Right ventricle myocardium inferior (tissue), 1 donor: ENCODE measurements around the gene NEB. TPM values are rescaled to one million over a fixed set of nuclear protein-coding genes. Genes with fewer than 3 reads are reported as not detected.
A peak's percentile ranks its signal among the peaks of the same experiment; 100 is the strongest.
"Not testable (repeated sequence)": the region's sequence is repeated elsewhere in the genome, so short reads cannot be mapped to it uniquely, and the experiment has no call there.

Experiments used
- ATAC-seq: fragments of 200-7000 bp; cut with Tn5 transposase; one replicate; pipeline ENCODE4 v1.9.1; 2020; ENCODE audit warnings: mild to moderate bottlenecking, moderate library complexity
- DNase-seq: peaks from one replicate; pipeline ENCODE4 v3.0.0; 2021; ENCODE audit errors: missing footprints
- intact Hi-C: fragments of 100-400 bp; cut with DNase I; formaldehyde crosslinking; loops from one replicate; pipeline ENCODE4 v1.11.0; 2022
- total RNA-seq: library from RNA; stranded (reverse); fragmentation: NEBNext Ultra II Directional; extraction: Animal tissue kit (Norgen Biotek cat#: 25700); gene quantifications from one replicate; pipeline ENCODE4 v1.2.1, GENCODE V29; 2021
- donor health status: DM: no; HTN: yes; CAD: no; lungs with severe emphysema.

Gene NEB
- total RNA-seq, 1 donor from 2014 or later, result 0.87 TPM

- intact Hi-C loops, DNase-seq, ATAC-seq: not testable (repeated sequence)
Measured at GRCh38 chr2:151602402-151602801, 131.9 kb downstream of the NEB start.

DNA sequence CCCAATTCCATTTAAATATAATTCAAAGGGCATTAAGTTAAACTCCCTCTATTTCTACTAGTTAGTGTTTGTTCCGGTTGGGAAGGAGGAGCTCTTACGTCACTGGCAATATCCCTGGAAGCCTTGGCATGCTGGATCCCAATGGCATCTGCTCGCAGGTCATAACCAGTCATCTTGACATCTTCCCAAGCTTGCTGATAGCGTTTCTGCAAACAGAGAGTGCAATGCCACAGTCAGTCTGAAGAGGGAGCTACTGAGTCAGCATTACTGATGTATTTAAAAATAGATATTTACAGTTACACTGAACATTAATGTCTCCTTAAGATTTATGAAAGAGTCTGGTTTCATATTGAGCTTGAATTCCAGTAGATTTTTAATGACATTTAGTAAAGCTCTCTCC is 132.5 kb downstream of the NEB start:
- DNase-seq, intact Hi-C loops, ATAC-seq: not testable (repeated sequence)

DNA sequence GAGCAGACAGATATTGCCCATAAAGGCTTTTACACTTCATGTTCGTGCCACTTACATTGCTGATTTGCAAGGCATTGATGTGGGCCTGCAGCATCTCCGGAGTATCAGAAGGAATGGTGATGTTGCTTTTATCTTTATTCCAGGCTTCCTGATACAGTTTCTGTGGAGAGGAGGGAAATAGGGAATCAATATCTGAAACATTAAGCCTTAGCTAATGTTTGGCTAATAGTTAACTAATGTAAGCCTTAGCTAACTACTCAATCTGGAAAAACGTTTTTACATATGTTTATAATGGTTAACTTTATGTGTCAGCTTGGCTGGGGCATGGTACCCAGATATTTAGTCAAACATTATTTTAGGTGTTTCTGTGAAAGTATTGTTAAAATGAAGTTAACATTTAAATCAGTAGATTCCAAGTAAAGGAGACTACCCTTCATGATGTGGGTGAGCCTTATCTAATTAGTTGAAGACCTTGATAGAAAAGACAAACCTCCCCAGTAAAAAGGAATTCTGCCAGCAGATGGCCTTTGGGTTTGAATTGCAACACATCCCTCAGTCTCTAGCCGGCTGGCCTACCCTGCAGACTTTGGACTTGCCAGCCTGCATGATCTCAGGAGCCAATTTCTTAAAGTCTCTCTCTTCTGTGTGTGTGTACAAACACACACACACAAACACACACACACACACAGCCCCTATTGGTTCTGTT is 137.2 kb downstream of the NEB start:
- intact Hi-C loops, ATAC-seq, DNase-seq: not testable (repeated sequence)

DNA sequence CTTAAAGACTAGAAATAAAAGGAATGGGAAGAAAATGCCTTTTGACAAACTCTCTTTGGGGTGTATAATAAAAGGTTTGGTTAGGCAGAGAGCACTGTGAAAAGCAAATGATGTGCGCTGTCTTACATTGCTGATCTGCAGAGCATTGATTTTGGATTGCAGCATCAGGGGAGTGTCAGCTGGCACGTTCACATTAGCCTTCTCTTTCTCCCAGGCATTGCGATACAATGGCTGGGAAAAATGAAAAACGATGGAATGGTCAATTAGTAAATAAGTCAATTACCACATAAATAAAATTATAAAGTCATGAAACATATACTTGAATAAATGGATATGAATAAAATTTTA is 142.4 kb downstream of the NEB start:
- DNase-seq, ATAC-seq, intact Hi-C loops: not testable (repeated sequence)

DNA sequence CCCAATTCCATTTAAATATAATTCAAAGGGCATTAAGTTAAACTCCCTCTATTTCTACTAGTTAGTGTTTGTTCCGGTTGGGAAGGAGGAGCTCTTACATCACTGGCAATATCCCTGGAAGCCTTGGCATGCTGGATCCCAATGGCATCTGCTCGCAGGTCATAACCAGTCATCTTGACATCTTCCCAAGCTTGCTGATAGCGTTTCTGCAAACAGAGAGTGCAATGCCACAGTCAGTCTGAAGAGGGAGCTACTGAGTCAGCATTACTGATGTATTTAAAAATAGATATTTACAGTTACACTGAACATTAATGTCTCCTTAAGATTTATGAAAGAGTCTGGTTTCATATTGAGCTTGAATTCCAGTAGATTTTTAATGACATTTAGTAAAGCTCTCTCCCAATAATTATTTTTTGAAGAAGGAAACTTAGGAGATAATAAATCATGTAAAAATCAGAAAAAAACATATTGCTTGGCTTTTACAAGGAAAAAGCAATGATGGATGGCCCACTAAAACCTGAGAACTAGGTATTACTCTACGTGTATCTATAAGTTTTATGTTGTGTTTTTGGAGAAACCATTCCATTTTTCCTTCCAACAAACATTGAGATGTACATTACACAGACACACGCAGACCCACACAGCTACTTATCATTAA is 142.9 kb downstream of the NEB start:
- intact Hi-C loops, DNase-seq: not testable (repeated sequence)
- ATAC-seq, result peak; percentile 37

DNA sequence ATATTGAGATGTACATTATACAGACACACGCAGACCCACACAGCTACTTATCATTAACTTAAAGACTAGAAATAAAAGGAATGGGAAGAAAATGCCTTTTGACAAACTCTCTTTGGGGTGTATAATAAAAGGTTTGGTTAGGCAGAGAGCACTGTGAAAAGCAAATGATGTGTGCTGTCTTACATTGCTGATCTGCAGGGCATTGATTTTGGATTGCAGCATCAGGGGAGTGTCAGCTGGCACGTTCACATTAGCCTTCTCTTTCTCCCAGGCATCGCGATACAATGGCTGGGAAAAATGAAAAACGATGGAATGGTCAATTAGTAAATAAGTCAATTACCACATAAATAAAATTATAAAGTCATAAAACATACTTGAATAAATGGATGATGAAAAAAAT is 153.0 kb downstream of the NEB start:
- DNase-seq, ATAC-seq, intact Hi-C loops: not testable (repeated sequence)

GRCh38 chr2:151580697-151581096 is 153.6 kb downstream of the NEB start:
- intact Hi-C loops, DNase-seq, ATAC-seq: not testable (repeated sequence)

DNA sequence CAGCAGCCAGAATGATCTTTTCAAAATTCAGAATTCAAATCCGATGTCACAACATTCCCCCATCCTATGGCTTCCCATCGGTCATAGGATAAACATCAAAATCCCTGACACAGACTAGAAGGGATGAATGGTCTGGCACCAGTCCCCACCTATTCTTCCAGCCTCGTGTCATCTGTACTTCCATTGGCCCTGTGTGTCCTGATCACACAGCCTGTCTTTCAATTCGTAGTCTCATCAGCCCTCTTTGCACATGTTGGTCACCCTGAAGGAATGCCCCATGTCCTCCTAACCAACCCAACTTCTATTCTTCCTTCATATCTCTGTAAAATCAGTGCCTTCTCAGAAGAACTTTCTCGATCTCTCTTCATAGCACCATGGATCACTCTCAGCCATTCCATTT is 157.2 kb downstream of the NEB start:
- intact Hi-C loops, result no loop called here
- no peak for DNase-seq
- no peak for ATAC-seq

GRCh38 chr2:151576080-151576479 is 158.2 kb downstream of the NEB start:
- DNase-seq (no peak), ATAC-seq (no peak)
- intact Hi-C loops, result no loop called here

DNA sequence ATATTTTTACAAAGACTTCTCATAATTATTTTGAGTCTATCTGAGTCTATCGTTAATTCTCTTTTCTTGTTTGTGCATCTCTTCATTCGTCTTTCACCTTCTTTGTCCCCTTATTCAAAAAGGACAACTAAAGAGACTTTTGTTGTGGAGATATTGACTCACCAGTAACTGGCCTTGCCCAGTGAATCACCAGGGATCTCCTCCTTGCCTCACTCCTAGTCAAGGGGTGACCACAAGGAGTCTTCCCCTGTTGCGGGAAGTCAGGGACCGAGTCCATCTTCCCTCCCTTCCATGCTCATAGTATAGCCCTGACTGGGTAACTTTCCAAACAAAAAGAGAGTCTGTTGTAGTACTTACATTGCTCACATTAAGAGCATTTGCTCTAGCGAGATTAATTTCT is 158.9 kb downstream of the NEB start:
- DNase-seq (no peak), ATAC-seq (no peak)
- intact Hi-C loops, result no loop called here

- intact Hi-C loops, result no loop called here
- DNase-seq, result no peak
- ATAC-seq, result no peak
Measured at GRCh38 chr2:151570191-151570590, 164.1 kb downstream of the NEB start.

DNA sequence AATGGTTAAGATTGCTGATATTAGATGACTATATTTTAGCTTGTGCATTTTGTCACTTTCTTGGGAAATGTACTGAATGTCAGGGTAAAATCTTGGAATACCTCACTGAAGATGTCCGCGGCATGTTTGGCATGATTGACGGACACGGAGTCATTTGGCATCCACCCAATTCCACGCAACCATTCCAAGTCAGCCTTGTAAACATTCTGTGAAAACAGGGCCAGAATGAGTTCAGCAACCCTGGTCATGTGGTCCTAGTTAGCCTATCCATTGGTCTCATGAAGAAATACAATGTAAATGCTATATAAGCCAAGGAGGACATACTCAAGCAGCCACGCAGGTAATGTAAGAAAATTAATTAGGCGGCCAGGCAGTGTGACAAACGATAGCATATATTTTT is 165.1 kb downstream of the NEB start:
- DNase-seq, result no peak
- intact Hi-C loops, result no loop called here
- ATAC-seq, result no peak

DNA sequence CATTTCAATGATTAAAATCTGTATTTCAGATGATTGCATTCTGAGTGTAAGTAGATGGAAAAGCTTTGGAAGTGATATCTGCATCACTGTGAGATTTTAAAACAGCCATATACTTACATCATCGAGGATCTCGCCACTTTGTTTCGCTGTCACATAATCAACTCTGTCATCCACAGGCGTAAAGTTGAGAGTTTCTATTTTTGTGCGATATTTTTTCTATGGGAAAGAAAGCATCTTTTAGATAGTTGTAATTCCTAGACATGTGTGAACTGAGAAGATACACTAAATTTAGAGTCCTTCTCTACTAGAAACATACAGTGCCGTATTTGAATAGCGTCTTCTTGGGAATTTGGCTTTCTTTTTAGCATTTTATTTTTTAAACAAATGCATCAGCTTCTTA is 165.8 kb downstream of the NEB start:
- no peak for ATAC-seq
- DNase-seq, result no peak
- intact Hi-C loops, result no loop called here

DNA sequence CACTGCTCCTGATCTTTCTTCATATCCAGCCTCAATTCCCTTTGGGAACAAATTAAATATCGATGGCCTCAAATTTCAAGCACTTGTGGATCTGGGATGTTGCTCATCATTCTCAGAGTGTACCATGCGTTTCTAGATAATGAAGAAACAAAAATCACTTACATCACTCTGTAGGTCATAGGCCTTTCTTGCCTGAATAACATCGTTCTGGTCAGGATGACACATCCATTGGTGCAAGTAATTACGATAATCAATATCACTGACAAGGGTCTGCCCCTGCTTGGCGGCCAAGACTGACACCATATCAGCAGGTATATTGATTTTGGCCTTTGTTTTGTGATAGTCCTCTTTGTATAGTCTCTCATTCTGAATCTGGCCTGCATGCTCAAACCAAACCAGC is 167.3 kb downstream of the NEB start:
- intact Hi-C loops, result no loop called here
- ATAC-seq (no peak), DNase-seq (no peak)

- intact Hi-C loops, result no loop called here
- ATAC-seq (no peak), DNase-seq (no peak)
Measured at GRCh38 chr2:151562398-151562797, 171.9 kb downstream of the NEB start.

DNA sequence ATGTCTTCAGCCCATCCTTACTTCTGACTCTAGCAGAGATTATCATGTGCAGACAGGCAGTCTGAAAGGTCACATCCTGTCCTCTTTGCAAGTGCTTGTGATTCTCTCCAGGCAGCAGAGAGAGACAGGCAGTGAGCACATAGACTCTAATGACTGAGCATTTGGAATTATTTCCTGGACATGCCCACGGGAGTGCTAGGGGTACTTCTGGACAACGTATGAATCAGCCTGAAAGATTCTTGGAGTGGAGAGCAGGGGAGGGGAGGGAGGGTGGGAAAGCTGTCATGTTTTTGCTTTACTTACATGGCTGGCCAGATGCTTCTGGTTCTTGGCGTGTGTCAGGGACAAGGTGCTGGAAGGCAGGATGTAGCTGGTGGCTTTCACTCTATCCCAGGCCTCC is 174.0 kb downstream of the NEB start:
- intact Hi-C loops, result no loop called here
- DNase-seq (no peak), ATAC-seq (peak; percentile 92)

DNA sequence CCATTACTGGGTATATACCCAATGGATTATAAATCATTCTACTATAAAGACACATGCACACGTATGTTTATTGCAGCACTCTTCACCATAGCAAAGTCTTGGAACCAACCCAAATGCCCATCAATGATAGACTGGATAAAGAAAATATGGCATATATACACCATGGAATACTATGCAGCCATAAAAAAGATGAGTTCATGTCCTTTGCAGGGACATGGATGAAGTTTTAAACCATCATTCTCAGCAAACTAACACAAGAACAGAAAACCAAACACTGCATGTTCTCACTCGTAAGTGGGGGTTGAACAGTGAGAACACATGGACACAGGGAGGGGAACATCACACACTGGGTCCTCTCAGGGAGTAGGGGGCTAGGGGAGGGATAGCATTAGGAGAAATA is 174.8 kb downstream of the NEB start:
- intact Hi-C loops, ATAC-seq, DNase-seq: not testable (repeated sequence)

DNA sequence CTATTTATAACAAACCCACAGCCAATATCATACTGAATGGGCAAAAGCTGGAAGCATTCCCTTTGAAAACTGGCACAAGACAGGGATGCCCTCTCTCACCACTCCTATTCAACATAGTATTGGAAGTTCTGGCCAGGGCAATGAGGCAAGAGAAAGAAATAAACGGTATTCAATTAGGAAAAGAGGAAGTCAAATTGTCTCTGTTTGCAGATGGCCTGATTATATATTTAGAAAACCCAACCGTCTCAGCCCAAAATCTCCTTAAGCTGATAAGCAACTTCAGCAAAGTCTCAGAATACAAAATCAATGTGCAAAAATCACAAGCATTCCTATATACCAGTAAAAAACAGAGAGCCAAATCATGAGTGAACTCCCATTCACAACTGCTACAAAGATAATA is 176.4 kb downstream of the NEB start:
- DNase-seq, intact Hi-C loops, ATAC-seq: not testable (repeated sequence)

GRCh38 chr2:151556121-151556520 is 178.2 kb downstream of the NEB start:
- ATAC-seq, result no peak
- DNase-seq, result no peak
- intact Hi-C loops, result no loop called here

GRCh38 chr2:151552287-151552686 is 182.0 kb downstream of the NEB start:
- no peak for DNase-seq
- intact Hi-C loops, result no loop called here
- no peak for ATAC-seq
